Measurements from ENCODE around the gene DNTTIP2. TPM values are rescaled to one million over a fixed set of nuclear protein-coding genes. Genes with fewer than 3 reads are reported as not detected.
A peak's percentile ranks its signal among the peaks of the same experiment; 100 is the strongest.

Gene DNTTIP2
- total RNA-seq, 2 experiments from 2014 or later: 65.2 to 66.6 TPM

DNA sequence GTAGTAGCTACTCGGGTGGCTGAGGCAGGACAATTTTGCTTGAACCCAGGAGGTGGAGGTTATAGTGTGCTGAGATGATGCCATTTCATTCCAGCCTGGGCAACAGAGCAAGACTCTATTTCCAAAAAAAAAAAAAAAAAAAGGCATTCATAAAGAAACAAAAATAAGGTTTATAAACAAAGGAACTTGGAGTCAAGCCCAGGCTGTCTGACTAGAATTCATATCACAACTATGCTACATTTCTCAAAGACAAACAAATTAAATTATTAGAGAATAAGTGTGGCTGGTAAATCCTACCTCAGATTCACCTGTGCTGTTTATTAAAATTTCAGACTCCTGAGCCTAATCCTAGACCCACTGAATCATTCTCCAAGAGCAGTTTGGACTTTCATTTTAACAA is 26.0 kb upstream of the DNTTIP2 start:
- ChIA-PET POLR2A (interaction anchor here (1.2 to 2.8 kb wide), 2 partner anchors 27 to 560 kb away, joined by 3 to 23 read pairs; partner anchors contain the start of gene DNTTIP2), CTCF (interaction anchor here (0.8 to 1.5 kb wide), 2 partner anchors 59 to 61 kb away, joined by 3 to 4 read pairs; no protein-coding TSS in a partner anchor)
- Mint-ChIP-seq H3K9me3 (no peaks in the 10 kb centered on the region), H3K36me3 (ENCODE audit: low read depth) (peaks cover 22% of the 10 kb centered on the region), H3K4me3 (no peak overlapping the region), H3K27me3 (no peaks in the 10 kb centered on the region), H3K27ac (peak overlapping the region; percentile 75), H3K4me1 (peaks cover 50% of the 10 kb centered on the region)
- DNase-seq: no peak

DNA sequence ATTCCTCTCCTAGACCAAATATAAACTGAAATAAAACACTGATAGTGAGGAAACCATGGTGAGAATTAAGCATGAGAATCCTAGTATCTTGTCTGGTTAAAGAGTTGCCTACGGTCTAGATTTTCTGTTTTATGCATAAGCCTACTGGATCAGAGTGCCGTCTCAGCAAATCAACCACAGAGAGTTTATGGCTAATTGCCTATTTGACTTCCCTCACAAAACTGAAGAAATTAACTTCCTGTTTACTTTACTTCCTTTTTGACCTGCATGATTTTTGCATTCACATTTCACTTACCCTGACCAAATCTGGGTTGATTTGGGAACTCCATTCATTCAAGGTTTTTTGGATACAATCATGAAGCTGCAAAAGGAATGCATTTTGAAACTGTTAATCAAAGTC is 25.2 kb upstream of the DNTTIP2 start:
- H3K36me3 Mint-ChIP-seq (ENCODE audit: low read depth): peaks cover 29% of the 10 kb centered on the region
- H3K4me3 Mint-ChIP-seq: peak overlapping the region; percentile 16
- peaks cover 52% of the 10 kb centered on the region for H3K4me1 Mint-ChIP-seq
- no peaks in the 10 kb centered on the region for H3K27me3 Mint-ChIP-seq
- peak overlapping the region; percentile 75 for H3K27ac Mint-ChIP-seq
- ChIA-PET POLR2A (interaction anchor here (1.2 to 2.8 kb wide), 2 partner anchors 26 to 559 kb away, joined by 3 to 23 read pairs; partner anchors contain the start of gene DNTTIP2), CTCF (interaction anchor here (0.8 to 1.5 kb wide), 2 partner anchors 58 to 60 kb away, joined by 3 to 4 read pairs; no protein-coding TSS in a partner anchor)
- no peaks in the 10 kb centered on the region for H3K9me3 Mint-ChIP-seq
- no peak for DNase-seq

DNA sequence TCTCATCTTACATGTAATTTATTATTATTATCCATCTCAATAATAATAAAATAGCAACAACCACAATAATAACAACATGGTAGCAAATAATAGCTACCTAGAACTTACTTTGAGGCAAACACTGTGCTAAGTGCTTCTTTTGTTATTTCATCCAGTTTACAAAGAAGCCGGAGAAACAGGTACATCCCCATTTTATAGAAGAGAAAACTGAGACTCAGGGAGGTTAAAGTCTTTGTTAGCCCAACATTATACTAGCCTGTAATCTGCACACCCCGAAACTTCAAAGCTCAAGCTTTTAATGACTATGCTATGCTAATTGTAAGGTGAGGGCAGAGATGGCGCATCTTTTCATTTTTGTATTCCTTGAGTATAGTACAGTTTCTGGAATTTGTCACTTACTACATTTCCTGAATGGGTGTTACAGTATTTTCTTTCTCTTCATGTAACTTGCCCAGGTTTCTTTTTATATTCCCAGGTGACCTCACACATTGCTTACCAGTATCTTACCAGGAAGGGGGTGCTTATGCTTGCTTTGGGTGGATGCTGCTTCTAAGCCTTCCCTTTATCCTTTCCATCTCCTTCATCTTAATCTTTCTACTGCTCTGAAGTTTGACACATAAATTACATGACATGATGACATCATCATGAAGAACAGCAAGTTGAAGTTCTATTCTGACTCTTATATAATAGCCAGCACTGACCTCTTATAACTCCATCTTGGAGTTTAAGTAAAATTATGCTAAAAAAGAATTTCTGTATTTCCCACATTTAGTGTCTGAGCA is 21.9 kb upstream of the DNTTIP2 start:
- Mint-ChIP-seq H3K36me3 (ENCODE audit: low read depth) (peaks cover 38% of the 10 kb centered on the region), H3K27me3 (no peaks in the 10 kb centered on the region), H3K27ac (no peak overlapping the region), H3K4me1 (peaks cover 37% of the 10 kb centered on the region), H3K4me3 (no peak overlapping the region), H3K9me3 (no peaks in the 10 kb centered on the region)
- no peak for DNase-seq
- POLR2A ChIA-PET: no interaction called here
- CTCF ChIA-PET: no interaction called here

DNA sequence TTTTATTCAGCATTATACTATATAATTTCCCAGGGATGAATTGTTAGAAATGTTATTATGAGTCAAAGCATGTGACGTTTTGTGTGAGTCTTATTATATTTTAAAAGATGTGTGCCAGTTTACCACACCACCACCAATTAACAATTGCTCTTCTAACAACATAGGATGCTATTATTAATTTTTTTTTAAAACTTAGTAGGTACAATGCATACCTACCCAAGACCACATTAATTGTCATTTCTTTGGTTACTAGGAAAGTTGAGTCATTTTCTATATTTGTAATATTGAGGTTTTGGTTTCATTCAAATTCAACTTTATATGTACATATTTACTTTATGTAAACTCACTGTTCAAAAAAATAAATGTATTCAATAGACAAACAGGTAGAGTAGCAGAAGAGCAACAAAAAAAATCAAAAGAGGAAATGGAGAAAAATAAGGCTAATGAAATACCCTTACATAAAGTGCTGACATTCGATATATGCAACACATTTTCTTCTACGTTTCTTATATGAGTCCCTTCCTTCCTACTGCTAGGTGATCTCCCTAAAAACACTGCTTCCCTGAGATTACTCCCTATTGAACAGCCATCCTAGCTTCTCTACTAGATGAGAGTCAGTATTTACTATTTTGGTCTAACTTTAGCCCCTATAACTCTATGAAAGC is 20.7 kb upstream of the DNTTIP2 start:
- Mint-ChIP-seq H3K27ac (no peak overlapping the region), H3K27me3 (no peaks in the 10 kb centered on the region), H3K9me3 (no peaks in the 10 kb centered on the region), H3K4me1 (peaks cover 29% of the 10 kb centered on the region), H3K4me3 (no peak overlapping the region), H3K36me3 (ENCODE audit: low read depth) (peaks cover 43% of the 10 kb centered on the region)
- CTCF ChIA-PET: interaction anchor here (2.9 kb wide), 1 partner anchor 10 kb away, joined by 13 read pairs; no protein-coding TSS in a partner anchor
- DNase-seq: no peak
- POLR2A ChIA-PET: no interaction called here

DNA sequence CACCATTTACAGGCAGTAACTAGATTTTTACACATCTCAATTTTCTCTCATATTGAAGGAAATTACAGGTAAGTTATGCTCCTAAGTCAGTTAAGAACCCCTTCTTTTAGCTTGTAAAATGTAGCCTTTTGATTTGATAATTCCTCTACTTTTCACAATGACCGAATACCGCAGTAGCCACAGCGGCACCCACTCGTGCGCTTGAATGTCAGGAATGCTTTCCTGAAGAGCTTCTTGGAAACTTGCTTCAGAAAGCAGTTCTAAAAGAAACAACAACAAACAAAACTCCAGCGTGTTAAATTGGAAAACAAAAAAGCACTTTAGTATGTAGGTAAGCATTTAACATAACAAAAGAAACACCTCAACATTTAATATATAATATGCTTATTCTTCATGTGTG is 9.9 kb upstream of the DNTTIP2 start:
- Mint-ChIP-seq H3K4me3 (no peak overlapping the region), H3K27ac (no peak overlapping the region), H3K27me3 (no peaks in the 10 kb centered on the region), H3K36me3 (ENCODE audit: low read depth) (peaks cover 24% of the 10 kb centered on the region), H3K9me3 (no peaks in the 10 kb centered on the region), H3K4me1 (no peaks in the 10 kb centered on the region)
- no peak for DNase-seq
- POLR2A ChIA-PET: interaction anchor here (2.0 kb wide), 1 partner anchor 10 kb away, joined by 15 read pairs; the partner anchor contains the start of gene DNTTIP2
- CTCF ChIA-PET: no interaction called here

DNA sequence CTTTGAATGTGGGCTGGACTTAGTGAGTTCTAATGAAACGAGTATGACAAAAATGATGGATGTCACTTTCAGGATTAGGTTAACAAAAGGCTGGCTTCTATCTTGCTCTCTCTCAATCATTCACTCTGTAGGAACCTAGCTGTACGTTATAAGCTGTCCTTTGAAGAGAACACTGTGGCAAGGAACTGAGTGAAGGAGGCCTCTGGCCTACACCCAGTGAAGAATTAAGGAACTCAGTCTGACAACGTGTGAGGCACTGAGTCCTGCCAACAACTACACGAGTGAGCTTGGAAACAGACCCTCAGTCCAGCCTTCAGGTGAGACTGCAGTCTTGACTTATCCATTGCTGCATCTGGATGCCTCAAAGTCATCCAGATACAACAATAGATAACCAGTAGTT is 3.3 kb upstream of the DNTTIP2 start:
- ChIA-PET CTCF (no interaction called here), POLR2A (no interaction called here)
- Mint-ChIP-seq H3K4me3 (no peak overlapping the region), H3K9me3 (no peaks in the 10 kb centered on the region), H3K27me3 (no peaks in the 10 kb centered on the region), H3K4me1 (peaks cover 27% of the 10 kb centered on the region), H3K36me3 (ENCODE audit: low read depth) (peaks cover 20% of the 10 kb centered on the region), H3K27ac (no peak overlapping the region)
- no peak for DNase-seq

DNA sequence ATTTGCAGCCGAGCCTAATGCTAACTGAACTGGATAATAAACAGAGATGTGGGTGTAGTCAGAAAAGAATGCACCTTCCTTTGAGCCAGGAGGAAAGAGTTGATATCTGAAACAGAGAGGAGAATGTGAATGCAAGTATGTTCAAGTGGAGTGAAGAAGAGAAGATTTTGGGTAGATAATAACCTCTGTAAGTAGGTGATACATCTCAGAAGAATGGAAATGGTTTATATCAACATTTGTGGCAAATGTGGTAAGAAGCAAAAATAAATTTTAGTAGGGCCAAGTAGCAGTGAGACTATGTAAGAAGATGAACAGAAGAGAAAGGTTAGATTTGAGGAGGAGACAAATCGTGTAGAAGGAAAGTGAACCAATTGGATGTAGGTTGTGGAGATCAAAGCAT is 1.7 kb upstream of the DNTTIP2 start:
- no peak for DNase-seq
- ChIA-PET POLR2A (no interaction called here), CTCF (interaction anchor here (1.8 kb wide), 1 partner anchor 29 kb away, joined by 14 read pairs; the partner anchor contains the start of gene GCLM)
- no peaks in the 10 kb centered on the region for H3K9me3 Mint-ChIP-seq
- H3K4me3 Mint-ChIP-seq: no peak overlapping the region
- H3K36me3 Mint-ChIP-seq (ENCODE audit: low read depth): peaks cover 29% of the 10 kb centered on the region
- no peak overlapping the region for H3K27ac Mint-ChIP-seq
- peaks cover 39% of the 10 kb centered on the region for H3K4me1 Mint-ChIP-seq
- H3K27me3 Mint-ChIP-seq: no peaks in the 10 kb centered on the region

DNA sequence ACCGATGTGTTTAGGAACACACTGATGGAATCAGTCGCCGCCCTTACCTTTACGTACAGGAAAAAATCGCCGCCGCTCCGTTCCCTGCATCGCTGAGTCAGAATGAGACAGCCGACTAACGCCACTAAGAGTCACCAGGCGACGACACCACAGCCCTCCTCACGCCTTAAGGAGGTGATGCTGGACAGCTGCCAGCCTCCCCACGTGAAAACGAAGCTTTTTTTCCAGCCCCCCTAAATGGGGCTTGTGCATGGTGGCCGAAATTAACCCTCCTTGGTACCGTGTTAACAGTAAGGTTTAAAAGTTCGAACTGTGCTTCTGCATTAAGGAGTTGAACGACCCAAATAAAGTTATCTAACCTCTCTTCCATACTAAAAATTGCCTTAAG is 511 bp downstream of the DNTTIP2 start:
- Mint-ChIP-seq H3K27ac (peak overlapping the region; percentile 90), H3K36me3 (ENCODE audit: low read depth) (peaks cover 48% of the 10 kb centered on the region), H3K27me3 (no peaks in the 10 kb centered on the region), H3K4me3 (peak overlapping the region; percentile 88), H3K4me1 (peaks cover 54% of the 10 kb centered on the region), H3K9me3 (no peaks in the 10 kb centered on the region)
- CTCF ChIA-PET: interaction anchor here (1.2 to 2.7 kb wide), 2 partner anchors 32 to 34 kb away, joined by 3 to 14 read pairs; no protein-coding TSS in a partner anchor
- peak; percentile 69 for DNase-seq
- POLR2A ChIA-PET: interaction anchor here (0.9 to 3.3 kb wide), 11 partner anchors 9 to 799 kb away, joined by 3 to 24 read pairs (median 6); partner anchors contain the start of genes DR1, GCLM and MTF2

DNA sequence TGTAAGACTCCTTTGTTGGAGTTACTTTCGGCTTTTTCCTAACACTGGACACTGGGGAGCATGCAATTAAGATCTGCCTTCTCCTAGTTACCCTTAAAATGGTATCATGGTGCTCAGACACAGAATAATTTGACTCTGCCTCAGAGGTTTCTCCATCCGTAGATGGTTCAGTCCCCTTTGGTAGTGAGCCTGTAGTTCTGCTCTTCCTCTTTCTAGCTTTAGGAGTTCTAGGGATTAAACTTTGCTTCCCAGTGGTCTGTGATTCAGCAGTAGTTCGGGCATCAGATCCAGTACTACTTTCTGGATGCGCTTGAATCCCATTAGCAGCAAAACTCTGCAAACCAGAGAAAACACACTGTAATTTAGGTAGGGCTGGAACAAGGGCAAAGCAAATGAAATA is 1.5 kb downstream of the DNTTIP2 start:
- Mint-ChIP-seq H3K9me3 (no peaks in the 10 kb centered on the region), H3K36me3 (ENCODE audit: low read depth) (peaks cover 45% of the 10 kb centered on the region), H3K27ac (peak overlapping the region; percentile 90), H3K27me3 (no peaks in the 10 kb centered on the region), H3K4me3 (peak overlapping the region; percentile 88), H3K4me1 (peaks cover 51% of the 10 kb centered on the region)
- no peak for DNase-seq
- ChIA-PET POLR2A (interaction anchor here (1.3 to 3.3 kb wide), 2 partner anchors 27 to 798 kb away, joined by 4 to 23 read pairs; partner anchors contain the start of gene MTF2), CTCF (interaction anchor here (2.7 kb wide), 1 partner anchor 31 kb away, joined by 14 read pairs; no protein-coding TSS in a partner anchor)

DNA sequence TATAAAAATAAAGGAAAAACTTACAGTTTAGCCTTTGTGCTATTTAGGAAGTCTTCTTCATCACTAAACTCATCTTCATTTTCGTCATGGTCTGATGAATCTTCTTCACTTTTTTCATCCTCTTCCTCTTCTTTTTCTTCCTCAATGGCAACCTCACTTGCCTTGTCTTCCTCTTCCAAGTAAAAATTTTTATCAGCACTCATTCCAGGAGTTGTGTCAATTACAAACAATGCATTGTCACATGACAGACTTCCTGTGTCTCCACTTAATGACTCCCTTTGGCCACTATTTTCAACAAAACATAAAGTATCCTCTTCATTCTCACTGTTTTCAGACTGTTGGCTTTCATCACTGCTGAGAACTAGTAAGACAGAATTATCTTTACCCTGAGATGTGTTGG is 2.8 kb downstream of the DNTTIP2 start:
- ChIA-PET CTCF (no interaction called here), POLR2A (no interaction called here)
- no peak for DNase-seq
- H3K4me1 Mint-ChIP-seq: peaks cover 51% of the 10 kb centered on the region
- peak overlapping the region; percentile 90 for H3K27ac Mint-ChIP-seq
- no peaks in the 10 kb centered on the region for H3K27me3 Mint-ChIP-seq
- no peaks in the 10 kb centered on the region for H3K9me3 Mint-ChIP-seq
- peaks cover 58% of the 10 kb centered on the region for H3K36me3 Mint-ChIP-seq (ENCODE audit: low read depth)
- peak overlapping the region; percentile 45 for H3K4me3 Mint-ChIP-seq

DNA sequence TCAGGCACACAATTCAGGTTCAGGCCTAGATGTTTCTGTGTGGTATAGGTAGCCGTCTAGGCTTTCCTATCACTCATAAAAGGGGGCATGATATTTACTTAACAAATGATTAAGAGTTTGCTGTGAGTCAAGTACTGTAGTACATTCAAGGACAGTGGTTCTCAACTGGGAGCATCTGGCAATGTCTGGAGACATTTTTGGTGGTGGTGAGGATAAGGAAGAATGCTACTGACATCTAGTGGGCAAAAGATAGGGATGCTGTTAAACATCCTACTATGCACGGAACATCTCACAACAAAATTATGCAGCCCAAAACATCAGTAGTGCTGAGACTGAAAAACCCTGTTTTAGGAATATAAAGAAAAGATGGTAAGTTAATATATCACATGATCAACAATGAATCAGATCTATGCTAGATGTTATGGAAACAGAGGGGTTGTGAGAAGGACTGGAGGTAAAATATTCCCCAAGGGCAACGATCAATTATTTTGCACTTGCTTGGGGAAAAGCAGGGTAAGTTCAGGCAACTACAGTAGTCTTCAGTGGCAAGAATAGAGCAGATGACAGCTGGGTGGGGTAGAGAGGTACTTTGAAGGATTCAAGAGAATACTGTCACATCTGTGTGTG is 4.9 kb downstream of the DNTTIP2 start:
- H3K36me3 Mint-ChIP-seq (ENCODE audit: low read depth): peaks cover 72% of the 10 kb centered on the region
- H3K27ac Mint-ChIP-seq: peak overlapping the region; percentile 27
- no peak for DNase-seq
- ChIA-PET POLR2A (no interaction called here), CTCF (interaction anchor here (1.1 to 1.5 kb wide), 4 partner anchors 24 to 61 kb away, joined by 3 to 6 read pairs (median 4); no protein-coding TSS in a partner anchor)
- no peaks in the 10 kb centered on the region for H3K9me3 Mint-ChIP-seq
- H3K4me1 Mint-ChIP-seq: peaks cover 41% of the 10 kb centered on the region
- H3K4me3 Mint-ChIP-seq: no peak overlapping the region
- H3K27me3 Mint-ChIP-seq: no peaks in the 10 kb centered on the region

DNA sequence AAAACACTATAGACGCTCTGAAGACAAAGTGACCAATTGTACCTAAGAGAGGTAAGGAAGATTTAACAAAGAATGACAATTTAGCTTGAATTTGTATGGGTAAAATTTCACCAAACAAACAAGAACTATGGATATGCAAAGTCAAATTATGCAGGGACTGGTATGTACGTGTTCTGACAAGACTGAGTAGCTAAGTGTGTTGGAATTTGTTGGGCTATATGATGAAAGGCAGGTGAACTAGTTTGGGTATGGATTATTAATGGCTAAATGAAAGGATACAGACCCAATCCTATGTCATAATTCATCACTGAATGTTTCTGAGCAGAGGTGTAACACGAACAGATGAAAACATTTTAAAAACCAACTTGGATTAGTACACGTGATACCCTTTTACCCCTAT is 7.6 kb downstream of the DNTTIP2 start:
- Mint-ChIP-seq H3K4me1 (peaks cover 17% of the 10 kb centered on the region), H3K27ac (no peak overlapping the region), H3K4me3 (no peak overlapping the region), H3K36me3 (ENCODE audit: low read depth) (peaks cover 66% of the 10 kb centered on the region), H3K9me3 (no peaks in the 10 kb centered on the region), H3K27me3 (no peaks in the 10 kb centered on the region)
- POLR2A ChIA-PET: interaction anchor here (1.5 kb wide), 1 partner anchor 25 kb away, joined by 3 read pairs; no protein-coding TSS in a partner anchor
- DNase-seq: no peak
- CTCF ChIA-PET: interaction anchor here (1.4 kb wide), 1 partner anchor 22 kb away, joined by 3 read pairs; no protein-coding TSS in a partner anchor

DNA sequence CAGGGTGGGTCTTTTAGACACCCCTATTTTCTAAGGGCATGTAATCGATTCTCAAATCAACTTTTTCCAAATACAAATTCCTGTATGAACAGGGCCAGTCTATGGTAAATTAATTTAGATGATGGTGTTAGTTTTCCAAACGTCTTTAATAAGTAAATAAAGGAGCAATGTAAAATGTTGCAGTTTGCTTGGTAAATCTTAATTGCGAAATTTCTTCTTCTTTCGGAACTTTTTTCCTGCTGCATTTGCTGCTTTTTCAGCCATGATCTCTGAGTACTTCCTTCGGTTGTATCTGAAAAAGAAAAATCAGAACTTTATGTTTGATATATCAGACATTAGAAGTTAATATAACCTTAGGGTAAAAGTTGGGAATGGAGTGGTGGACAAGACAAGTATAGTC is 9.4 kb downstream of the DNTTIP2 start:
- H3K27ac Mint-ChIP-seq: no peak overlapping the region
- no peak overlapping the region for H3K4me3 Mint-ChIP-seq
- H3K36me3 Mint-ChIP-seq (ENCODE audit: low read depth): peaks cover 53% of the 10 kb centered on the region
- no peaks in the 10 kb centered on the region for H3K9me3 Mint-ChIP-seq
- no peaks in the 10 kb centered on the region for H3K27me3 Mint-ChIP-seq
- H3K4me1 Mint-ChIP-seq: peaks cover 6% of the 10 kb centered on the region
- ChIA-PET POLR2A (no interaction called here), CTCF (no interaction called here)
- DNase-seq: no peak
